PC-3 (cell line): ENCODE data around the gene ARHGEF3. TPM values are rescaled to one million over a fixed set of nuclear protein-coding genes. Genes with fewer than 3 reads are reported as not detected.

Experiments
- ATAC-seq: fragments of 200-7000 bp; cut with Tn5 transposase; 2 replicates; pipeline ENCODE4 v1.9.1; 2020; ENCODE audit warnings: mild to moderate bottlenecking, moderate library complexity
- BruUV-seq: library from RNA; stranded (reverse); fragments of 400-500 nt; replicated peaks from 2 replicates; lab custom pipeline; 2021; lab: Mats Ljungman, UMichigan
- CTCF ChIA-PET: fragments of 300-600 bp; sonication (Branson Sonifier 250); formaldehyde crosslinking; loops from one replicate; lab custom pipeline; 2022; ENCODE audit warnings: antibody characterized with exemption; lab: Charles Lee
- POLR2A ChIA-PET: fragments of 300-600 bp; sonication (Branson Sonifier 250); formaldehyde crosslinking; loops from one replicate; lab custom pipeline; 2022; ENCODE audit warnings: antibody characterized with exemption; ENCODE audit not compliant: unreplicated experiment; lab: Charles Lee
- DNase-seq: peaks from one replicate; pipeline ENCODE4 v3.0.0-alpha.2; 2015
- H2AFZ ChIP-seq: fragments of 300-600 bp; sonication (generic); 2 replicates; pipeline ENCODE4 v1.6.0; 2016; ENCODE audit warnings: antibody characterized with exemption, low read length
- H3F3A ChIP-seq: fragments of 300-600 bp; sonication (generic); one replicate; pipeline ENCODE4 v1.6.0; 2017; ENCODE audit warnings: antibody characterized with exemption, low read length, control low read depth, mild to moderate bottlenecking; ENCODE audit not compliant: unreplicated experiment
- H3K27ac ChIP-seq: fragments of 300-600 bp; sonication (generic); 2 replicates; pipeline ENCODE4 v1.5.1; 2016; ENCODE audit warnings: mild to moderate bottlenecking, low read length
- H3K27me3 ChIP-seq: fragments of 300-600 bp; sonication (generic); 2 replicates; pipeline ENCODE4 v1.6.1; 2016; ENCODE audit warnings: low read length, mixed read lengths
- H3K36me3 ChIP-seq: fragments of 300-600 bp; sonication (generic); 2 replicates; pipeline ENCODE4 v1.6.1; 2016; ENCODE audit warnings: low read depth, mixed run types, low read length, mixed read lengths
- H3K4me1 ChIP-seq: fragments of 300-600 bp; sonication (generic); 2 replicates; pipeline ENCODE4 v1.5.1; 2016; ENCODE audit warnings: low read length; ENCODE audit not compliant: insufficient read depth
- H3K4me2 ChIP-seq: fragments of 300-600 bp; sonication (generic); 2 replicates; pipeline ENCODE4 v1.6.0; 2016; ENCODE audit warnings: low read length
- H3K4me3 ChIP-seq: fragments of 300-600 bp; sonication (generic); 2 replicates; pipeline ENCODE4 v1.5.1; 2016; ENCODE audit warnings: mild to moderate bottlenecking, low read length, mixed read lengths
- H3K79me2 ChIP-seq: fragments of 300-600 bp; sonication (generic); 2 replicates; pipeline ENCODE4 v1.6.1; 2017; ENCODE audit warnings: low read length, mixed read lengths
- H3K9ac ChIP-seq: fragments of 300-600 bp; sonication (generic); 2 replicates; pipeline ENCODE4 v1.6.0; 2016; ENCODE audit warnings: mild to moderate bottlenecking, low read length
- H3K9me2 ChIP-seq: fragments of 300-600 bp; sonication (generic); replicated peaks from 2 replicates; pipeline ENCODE4 v1.6.1; 2016; ENCODE audit warnings: mixed run types, low read length, mixed read lengths
- H3K9me3 ChIP-seq: fragments of 300-600 bp; sonication (generic); 2 replicates; pipeline ENCODE4 v1.6.1; 2016; ENCODE audit warnings: low read length, mixed read lengths
- H4K20me1 ChIP-seq: fragments of 300-600 bp; sonication (generic); 2 replicates; pipeline ENCODE4 v1.6.1; 2016; ENCODE audit warnings: low read length, mixed read lengths
- EZH2 ChIP-seq: fragments of 300-600 bp; sonication (generic); IDR thresholded peaks from one replicate; pipeline ENCODE4 v1.6.1; 2017; ENCODE audit warnings: antibody characterized with exemption, mild to moderate bottlenecking, low read length; ENCODE audit not compliant: unreplicated experiment
- EZH2phosphoT487 ChIP-seq: fragments of 300-600 bp; sonication (generic); IDR thresholded peaks from 2 replicates; pipeline ENCODE4 v1.6.1; 2018; ENCODE audit warnings: mild to moderate bottlenecking, antibody characterized with exemption, low read length, borderline replicate concordance
- intact Hi-C: fragments of 100-400 bp; cut with micrococcal nuclease; formaldehyde crosslinking; loops from 2 replicates; pipeline ENCODE4 v1.9.0; 2023
- total RNA-seq: library from RNA; depleted of rRNA; stranded (reverse); fragments of >200 nt; gene quantifications from 2 replicates; pipeline ENCODE4 v1.2.3, GENCODE V29; 2014
- TF ChIP-seq, protein P1 (sequence below): fragments of 300-600 bp; sonication (generic); conservative IDR thresholded peaks from 2 replicates; pipeline ENCODE4 v1.5.1; 2017; ENCODE audit warnings: antibody characterized with exemption, low read depth, mild to moderate bottlenecking, low read length

The ARHGEF3 gene
- total RNA-seq, 1 experiment from 2014 or later = 8.7 TPM

DNA sequence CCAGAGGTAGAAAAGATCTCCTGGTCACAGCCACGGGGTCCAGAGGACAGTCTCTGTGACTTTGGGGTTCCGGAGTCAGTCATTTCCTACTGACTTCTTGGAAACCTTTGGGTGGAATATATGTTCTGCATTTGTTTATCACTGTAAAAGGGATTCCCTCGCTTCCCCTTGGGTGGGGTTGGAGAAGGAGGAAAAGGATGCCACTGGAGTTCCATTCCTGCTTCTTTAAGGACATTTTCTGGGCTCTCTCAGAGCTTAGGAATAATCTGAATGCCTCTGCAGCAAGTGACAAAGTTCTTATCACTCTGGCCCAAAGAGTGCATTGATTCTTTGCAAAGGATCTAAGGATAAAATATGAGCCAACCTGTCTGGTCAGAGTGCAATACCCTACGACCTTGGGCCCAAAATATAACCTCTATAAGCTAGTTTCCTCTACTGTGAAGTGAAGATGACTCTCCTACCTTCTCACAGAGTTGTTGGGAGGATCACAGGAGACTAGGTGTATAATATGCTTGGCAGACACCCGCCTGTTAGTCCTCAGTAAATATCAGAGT lies 17.2 kb downstream of the ARHGEF3 start:
- peaks cover 15% of the 10 kb centered on the region; the same call in 1 of the 2 replicates for H4K20me1 ChIP-seq
- H3K9ac ChIP-seq = no peak overlapping the region
- no peaks in the 10 kb centered on the region for H3K9me2 ChIP-seq
- no peak overlapping the region for H3K27ac ChIP-seq
- no peak overlapping the region for H2AFZ ChIP-seq
- ATAC-seq = no peak
- peaks cover 23% of the 10 kb centered on the region for H3K4me1 ChIP-seq
- intact Hi-C loops = loop anchor here (1.0 to 2.0 kb wide), 2 partner anchors 14 to 82 kb away; no protein-coding TSS in a partner anchor
- CTCF ChIA-PET = interaction anchor here (1.0 to 1.2 kb wide), 3 partner anchors 14 to 17 kb away, joined by 3 to 5 read pairs (median 4); partner anchors contain the start of gene ARHGEF3
- no peak for DNase-seq
- no peaks in the 10 kb centered on the region for H3K79me2 ChIP-seq
- H3K27me3 ChIP-seq = no peaks in the 10 kb centered on the region
- peak overlapping the region; percentile 21 for H3K4me2 ChIP-seq
- H3F3A ChIP-seq = peaks cover 5% of the 10 kb centered on the region
- no TSS peak for BruUV-seq
- POLR2A ChIA-PET = interaction anchor here (0.5 kb wide), 1 partner anchor 449 kb away, joined by 3 read pairs; no protein-coding TSS in a partner anchor
- no peaks in the 10 kb centered on the region for H3K9me3 ChIP-seq
- TF ChIP-seq EZH2phosphoT487 (no peak), EZH2 (no peak)
- TF ChIP-seq, protein P1, sequence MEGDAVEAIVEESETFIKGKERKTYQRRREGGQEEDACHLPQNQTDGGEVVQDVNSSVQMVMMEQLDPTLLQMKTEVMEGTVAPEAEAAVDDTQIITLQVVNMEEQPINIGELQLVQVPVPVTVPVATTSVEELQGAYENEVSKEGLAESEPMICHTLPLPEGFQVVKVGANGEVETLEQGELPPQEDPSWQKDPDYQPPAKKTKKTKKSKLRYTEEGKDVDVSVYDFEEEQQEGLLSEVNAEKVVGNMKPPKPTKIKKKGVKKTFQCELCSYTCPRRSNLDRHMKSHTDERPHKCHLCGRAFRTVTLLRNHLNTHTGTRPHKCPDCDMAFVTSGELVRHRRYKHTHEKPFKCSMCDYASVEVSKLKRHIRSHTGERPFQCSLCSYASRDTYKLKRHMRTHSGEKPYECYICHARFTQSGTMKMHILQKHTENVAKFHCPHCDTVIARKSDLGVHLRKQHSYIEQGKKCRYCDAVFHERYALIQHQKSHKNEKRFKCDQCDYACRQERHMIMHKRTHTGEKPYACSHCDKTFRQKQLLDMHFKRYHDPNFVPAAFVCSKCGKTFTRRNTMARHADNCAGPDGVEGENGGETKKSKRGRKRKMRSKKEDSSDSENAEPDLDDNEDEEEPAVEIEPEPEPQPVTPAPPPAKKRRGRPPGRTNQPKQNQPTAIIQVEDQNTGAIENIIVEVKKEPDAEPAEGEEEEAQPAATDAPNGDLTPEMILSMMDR = no peak
- H3K36me3 ChIP-seq = no peaks in the 10 kb centered on the region
- H3K4me3 ChIP-seq = no peak overlapping the region

DNA sequence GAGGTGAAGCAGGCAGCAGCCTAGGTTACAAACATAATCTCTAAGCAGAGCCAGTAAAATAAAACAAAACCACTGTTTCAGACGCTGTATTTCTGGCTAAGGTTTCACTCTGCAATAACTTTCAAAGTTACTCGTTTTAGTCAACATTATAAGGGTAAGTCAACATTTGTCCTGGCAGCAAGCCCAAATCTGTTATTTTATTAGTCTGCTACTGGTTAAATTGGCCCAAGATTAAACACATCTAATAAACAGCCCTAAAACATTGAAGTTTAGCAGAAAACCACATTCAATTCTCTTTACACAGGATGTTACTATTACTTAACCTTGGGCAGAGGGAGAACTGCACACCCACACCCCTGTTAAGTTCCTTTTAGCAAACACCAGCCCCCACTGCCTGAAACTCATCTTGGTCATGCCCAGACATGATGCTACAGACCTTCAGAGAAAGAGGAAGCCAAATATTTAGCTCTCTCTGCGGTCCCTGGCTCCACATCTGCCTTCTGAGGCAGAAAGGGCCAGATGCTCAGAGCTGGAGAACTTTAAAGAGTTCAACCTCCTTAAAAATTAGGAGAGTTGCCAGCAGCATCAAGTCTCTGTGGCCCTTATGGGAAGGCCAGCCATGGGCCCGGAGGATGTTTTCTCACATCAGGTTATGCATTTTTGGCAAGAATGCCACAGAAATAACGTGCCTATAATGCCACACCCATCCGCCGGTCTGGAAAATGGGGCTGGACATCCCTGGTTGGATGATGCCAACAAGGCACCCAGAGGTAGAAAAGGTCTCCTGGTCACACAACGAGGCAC lies 17.9 kb downstream of the ARHGEF3 start:
- H2AFZ ChIP-seq = no peak overlapping the region
- H3K4me3 ChIP-seq = no peak overlapping the region
- H3F3A ChIP-seq = peaks cover 5% of the 10 kb centered on the region
- intact Hi-C loops = loop anchor here (1.0 to 2.0 kb wide), 4 partner anchors 15 to 82 kb away; no protein-coding TSS in a partner anchor
- no peaks in the 10 kb centered on the region for H3K79me2 ChIP-seq
- ChIA-PET POLR2A (interaction anchor here (0.5 kb wide), 1 partner anchor 449 kb away, joined by 3 read pairs; no protein-coding TSS in a partner anchor), CTCF (interaction anchor here (1.0 to 1.2 kb wide), 3 partner anchors 14 to 18 kb away, joined by 3 to 5 read pairs (median 4); partner anchors contain the start of gene ARHGEF3)
- peak; percentile 95 for ATAC-seq
- H4K20me1 ChIP-seq = peaks cover 15% of the 10 kb centered on the region; the same call in 1 of the 2 replicates
- no peak overlapping the region for H3K9ac ChIP-seq
- no peaks in the 10 kb centered on the region for H3K9me2 ChIP-seq
- peak; percentile 97 for DNase-seq
- TF ChIP-seq EZH2 (no peak), EZH2phosphoT487 (no peak)
- TF ChIP-seq, protein P1 = no peak
- H3K27ac ChIP-seq = peak overlapping the region; percentile 35
- peaks cover 23% of the 10 kb centered on the region for H3K4me1 ChIP-seq
- peak overlapping the region; percentile 55 for H3K4me2 ChIP-seq
- no TSS peak for BruUV-seq
- no peaks in the 10 kb centered on the region for H3K27me3 ChIP-seq
- no peaks in the 10 kb centered on the region for H3K9me3 ChIP-seq
- no peaks in the 10 kb centered on the region for H3K36me3 ChIP-seq
